Fibroblast of skin of right biceps (primary cell): Measurements from ENCODE around the gene CDC42SE2.

Experiments
- DNase-seq: peaks from one replicate; pipeline ENCODE4 v3.0.0-alpha.2; 2013

Gene CDC42SE2

GRCh38 chr5:131263648-131264450 lies at the start of gene CDC42SE2:
Gene CDC42SE2, plus strand, starts transcription at chr5:131264053. Its CDS starts 95,441 bp downstream, at chr5:131359494.
- DNase-seq = peak; percentile 90

DNA sequence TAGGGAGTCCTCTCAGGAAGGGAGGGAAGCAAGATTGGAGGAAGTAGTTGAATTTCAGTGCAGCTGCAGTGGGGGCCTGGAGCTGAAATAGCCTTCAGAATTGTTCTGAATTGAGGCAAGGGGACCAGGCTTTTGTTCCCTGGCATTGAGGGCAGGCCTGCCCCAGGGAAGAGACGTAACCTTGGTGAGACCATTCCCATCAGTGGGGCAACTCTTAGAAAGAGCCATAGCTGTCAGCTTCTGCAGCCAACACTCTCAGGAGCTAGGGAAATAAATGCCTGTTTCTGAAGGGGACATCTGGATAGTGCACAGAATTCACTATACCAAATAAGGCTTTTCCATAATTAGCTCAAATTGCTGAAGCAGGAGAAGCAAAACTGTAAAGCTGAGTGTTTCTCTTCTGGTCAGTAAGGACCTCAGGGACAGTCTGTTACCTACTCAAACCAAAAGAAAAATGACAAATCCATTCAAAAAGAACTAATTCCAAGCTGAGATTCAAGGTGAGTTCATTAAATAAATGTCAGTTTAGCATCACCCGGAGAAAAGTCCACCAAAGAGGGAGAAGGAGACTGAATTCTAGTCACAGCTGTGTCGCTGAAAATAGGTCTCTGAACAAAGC lies 49.1 kb upstream of the CDC42SE2 start:
- no peak for DNase-seq

GRCh38 chr5:131217791-131218190 lies 46.1 kb upstream of the CDC42SE2 start:
- no peak for DNase-seq

GRCh38 chr5:131218392-131218791 lies 45.5 kb upstream of the CDC42SE2 start:
- peak; percentile 74 for DNase-seq

DNA sequence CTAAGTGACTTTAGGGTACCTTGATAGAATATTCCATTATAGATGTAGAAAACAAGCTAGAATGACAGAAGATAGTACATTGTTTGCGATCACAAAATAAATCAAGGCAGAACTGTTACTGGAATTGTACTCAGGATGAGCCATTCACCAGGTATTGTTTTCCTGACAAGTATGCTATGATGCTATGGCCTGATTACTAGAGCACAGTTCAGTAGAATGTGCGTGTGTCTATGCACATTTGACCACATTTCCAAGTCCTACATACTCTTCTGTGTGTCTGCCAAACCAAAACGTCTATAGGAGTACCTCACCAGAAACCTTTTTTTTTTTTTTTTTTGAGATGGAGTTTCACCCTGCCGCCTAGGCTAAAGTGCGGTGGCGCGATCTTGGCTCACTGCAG lies 43.3 kb upstream of the CDC42SE2 start:
- DNase-seq = peak; percentile 4

DNA sequence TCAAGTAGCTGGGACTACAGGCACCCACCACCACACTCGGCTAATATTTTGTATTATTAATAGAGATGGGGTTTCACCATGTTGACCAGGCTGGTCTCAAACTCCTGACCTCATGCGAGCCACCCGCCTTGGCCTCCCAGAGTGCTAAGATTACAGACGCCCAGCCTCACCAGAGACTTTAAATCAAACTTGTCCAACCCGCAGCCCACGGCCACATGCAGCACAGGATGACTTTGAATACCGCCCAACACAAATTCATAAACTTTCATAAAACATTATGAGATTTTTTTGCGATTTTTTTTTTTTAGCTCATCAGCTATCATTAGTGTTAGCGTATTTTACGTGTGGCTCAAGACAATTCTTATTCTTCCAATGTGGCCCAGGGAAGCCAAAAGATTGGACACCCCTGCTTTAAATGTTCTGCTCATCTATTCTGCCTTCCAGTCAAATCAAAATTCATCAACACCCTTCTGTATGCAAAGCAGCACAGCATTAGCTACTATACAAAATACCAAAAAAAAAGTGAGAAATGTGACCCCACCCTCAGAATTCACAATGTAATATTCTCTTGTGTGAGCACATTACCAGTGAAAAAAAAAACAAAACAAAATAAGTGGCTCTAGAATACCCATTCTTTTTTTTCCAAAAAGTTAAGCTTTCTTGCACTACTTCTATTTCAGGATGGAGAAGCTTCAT lies 42.7 kb upstream of the CDC42SE2 start:
- no peak for DNase-seq

DNA sequence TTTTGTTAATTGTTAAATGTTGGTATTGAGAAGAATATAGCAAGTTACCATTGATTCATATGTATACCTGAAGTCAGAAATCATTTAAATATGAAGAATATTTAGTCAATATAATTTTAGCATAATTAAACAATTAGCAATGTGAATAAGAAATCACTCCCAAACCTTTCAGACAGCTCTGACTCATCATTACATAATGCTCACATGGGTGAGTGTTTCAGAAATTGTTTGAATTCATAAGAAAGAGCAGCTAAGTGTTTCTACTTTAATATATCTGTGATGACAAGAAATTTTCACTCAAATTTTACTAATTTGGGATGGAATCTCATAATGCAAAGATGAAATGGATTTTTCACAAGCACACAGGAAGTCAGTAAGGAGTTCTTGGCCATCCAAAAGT lies 42.0 kb upstream of the CDC42SE2 start:
- DNase-seq = peak; percentile 35

DNA sequence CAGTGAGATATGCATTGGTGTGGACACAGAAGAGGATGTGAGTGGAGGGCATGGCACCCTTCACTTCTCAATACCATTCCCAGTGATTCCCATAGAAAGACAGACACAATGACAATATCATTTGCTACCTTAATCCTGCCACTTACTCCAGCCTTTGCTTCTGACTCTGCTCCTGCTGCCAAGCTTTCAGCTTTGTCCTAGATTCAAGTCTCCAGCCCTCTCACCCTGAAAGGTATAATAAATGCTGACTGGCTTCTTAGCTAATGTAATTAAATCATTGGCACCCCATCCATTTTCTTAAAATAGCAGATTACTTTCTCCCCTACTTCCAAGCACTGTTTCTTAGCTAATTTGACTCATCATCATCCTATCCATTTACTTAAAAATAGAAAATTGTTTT lies 41.1 kb upstream of the CDC42SE2 start:
- DNase-seq = no peak

GRCh38 chr5:131223751-131224386 lies 40.0 kb upstream of the CDC42SE2 start:
- no peak for DNase-seq

DNA sequence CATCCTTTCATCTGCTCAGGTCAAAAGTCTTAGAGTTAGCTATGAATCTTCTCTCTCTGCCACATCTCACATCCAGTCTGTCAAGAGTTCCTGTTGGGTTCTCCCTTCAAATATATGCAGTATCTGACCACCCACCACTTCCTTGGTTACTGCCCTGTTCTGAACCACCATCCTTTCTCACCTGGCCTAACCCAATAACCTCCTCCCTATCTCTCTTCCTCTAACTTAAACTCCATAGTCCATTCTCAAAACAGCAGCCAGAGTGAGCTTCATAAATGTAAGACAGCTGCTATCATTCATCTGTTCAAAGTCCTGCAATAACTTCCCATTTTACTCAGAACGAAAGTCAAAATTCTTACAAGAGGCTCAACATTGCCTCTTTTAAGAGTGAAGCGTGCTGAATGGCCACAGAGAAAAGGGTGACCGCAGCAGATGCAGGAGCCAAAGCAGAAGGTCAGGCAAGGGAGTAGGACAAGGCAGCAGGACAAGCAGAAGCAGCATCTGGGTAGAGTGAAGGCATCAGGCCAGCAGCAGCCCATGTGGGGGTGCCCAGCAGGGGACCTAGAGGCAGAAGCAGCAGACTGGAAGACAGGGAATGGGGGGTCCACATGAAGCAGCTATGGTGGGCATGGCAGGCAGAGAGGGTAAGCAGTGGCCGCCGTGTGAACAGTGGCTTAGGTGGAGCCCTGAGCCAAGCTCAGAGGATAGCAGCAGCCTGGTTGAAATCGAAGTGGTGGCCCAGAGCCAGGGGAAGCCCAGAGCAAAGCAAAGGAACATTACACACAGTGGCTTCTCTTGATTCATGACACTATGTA lies 39.3 kb upstream of the CDC42SE2 start:
- no peak for DNase-seq

DNA sequence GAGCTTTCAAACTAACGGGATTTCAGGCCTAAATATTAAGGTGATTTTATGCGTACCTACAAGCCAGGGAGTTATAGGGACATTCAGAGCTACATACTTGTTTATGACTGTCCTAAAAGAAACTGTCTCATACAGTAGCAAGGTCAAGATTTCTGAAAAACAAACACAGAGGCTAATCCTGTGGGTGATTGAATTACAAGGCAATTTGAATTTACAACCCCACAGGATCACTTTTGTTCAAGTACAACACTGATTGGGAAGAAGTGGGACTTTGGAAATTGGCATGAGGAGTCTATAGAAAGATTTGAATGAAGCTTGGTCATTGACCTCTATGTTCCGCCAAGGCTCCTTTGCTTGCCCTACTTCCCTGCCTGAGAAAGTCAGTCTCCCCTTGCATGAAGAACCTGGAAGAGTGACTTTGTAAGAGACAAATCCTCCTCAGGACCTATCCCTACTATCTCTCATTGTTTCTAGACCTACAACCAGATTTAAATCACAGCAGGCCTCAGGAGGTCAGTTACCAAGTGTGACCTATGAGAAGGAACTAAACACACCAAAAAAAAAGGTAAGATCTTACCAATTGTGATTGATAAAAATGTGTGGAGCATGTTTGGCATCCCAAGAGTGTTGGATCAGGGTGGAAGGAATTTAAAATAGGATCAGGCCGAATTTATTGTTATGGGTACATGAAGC lies 38.4 kb upstream of the CDC42SE2 start:
- DNase-seq = no peak

GRCh38 chr5:131226899-131227298 lies 37.0 kb upstream of the CDC42SE2 start:
- no peak for DNase-seq

GRCh38 chr5:131228646-131229045 lies 35.2 kb upstream of the CDC42SE2 start:
- DNase-seq = no peak

GRCh38 chr5:131229623-131230022 lies 34.2 kb upstream of the CDC42SE2 start:
- DNase-seq = no peak

GRCh38 chr5:131230406-131230805 lies 33.4 kb upstream of the CDC42SE2 start:
- DNase-seq = no peak

DNA sequence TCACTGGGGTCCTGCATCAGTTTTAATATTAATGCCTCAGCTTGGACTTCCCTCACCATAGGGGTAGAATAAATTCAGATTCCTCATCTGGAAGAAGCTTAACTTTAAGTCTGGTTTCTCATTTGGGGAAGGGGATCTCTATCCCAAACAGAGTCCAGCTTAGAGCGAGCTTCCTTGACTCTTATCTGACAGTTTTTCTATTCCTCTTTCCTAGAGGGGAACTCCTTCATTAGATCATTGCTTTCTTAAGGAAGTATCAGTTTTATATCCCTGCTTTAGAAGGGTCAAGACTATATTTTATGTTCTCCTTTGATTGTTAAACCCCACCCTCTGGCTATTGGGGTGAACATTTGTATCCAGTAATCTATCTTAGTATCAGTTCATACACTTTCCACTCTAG lies 24.2 kb upstream of the CDC42SE2 start:
- no peak for DNase-seq

DNA sequence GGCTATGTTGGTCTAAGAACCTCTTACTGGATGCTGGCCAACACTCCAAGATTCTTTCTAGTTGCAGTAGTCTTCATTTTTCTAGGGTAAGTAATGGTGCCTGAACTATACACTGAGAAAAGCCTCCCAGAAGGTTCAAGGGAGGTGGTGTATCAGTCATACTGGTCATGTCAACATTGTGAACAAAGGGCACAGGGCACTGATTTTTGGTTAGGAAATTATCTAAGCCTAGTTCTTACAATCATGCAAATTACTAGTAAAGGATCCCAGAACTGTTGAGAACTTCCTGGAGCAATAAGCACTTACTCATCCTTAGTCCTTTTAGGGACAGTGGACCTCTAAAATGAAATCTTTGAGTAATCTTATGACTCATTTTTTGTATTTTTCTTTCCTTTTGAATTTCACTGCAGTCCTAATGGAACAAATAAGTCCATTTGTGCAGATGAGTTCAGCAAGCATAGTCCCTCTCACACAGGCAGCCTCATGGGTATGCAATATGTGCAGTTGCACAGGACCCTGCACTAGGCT lies 21.1 kb upstream of the CDC42SE2 start:
- peak; percentile 88 for DNase-seq

GRCh38 chr5:131245312-131245711 lies 18.5 kb upstream of the CDC42SE2 start:
- no peak for DNase-seq

GRCh38 chr5:131245948-131246347 lies 17.9 kb upstream of the CDC42SE2 start:
- DNase-seq = no peak

DNA sequence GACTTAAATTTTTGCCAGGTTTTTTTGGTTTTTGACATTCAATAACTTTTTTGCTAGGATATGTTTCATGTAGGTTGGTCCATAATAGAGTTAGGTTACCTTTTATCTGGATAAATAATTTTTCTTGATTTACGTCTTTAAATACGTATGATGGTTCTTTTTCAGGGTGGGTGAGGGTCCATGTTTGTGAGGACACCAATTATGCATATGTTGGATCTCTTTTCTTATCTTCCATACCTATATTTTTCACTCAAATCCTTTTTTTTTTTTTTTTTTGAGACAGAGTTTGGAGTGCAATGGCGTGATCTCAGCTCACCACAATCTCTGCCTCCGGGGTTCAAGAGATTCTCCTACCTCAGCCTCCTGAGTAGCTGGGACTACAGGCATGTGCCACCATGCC lies 17.3 kb upstream of the CDC42SE2 start:
- DNase-seq = no peak

GRCh38 chr5:131250751-131251475 lies 12.9 kb upstream of the CDC42SE2 start:
- no peak for DNase-seq
